Ovary (tissue), 9 donors: ENCODE results near the gene MMP14. TPM values are rescaled to one million over a fixed set of nuclear protein-coding genes. Genes with fewer than 3 reads are reported as not detected.

Experiments
- DNase-seq, 5 donors: peaks; one replicate each; pipeline ENCODE4 v3.0.0-alpha.2; 2019 to 2020
- H3K27ac ChIP-seq, 2 donors: fragments of 200-600 bp; one replicate each; pipeline versions ENCODE4 v1.5.1 to v1.8.0; 2019 to 2022
- H3K27me3 ChIP-seq: fragments of 200-600 bp; one replicate; pipeline ENCODE4 v1.8.0; 2022
- H3K36me3 ChIP-seq: fragments of 200-600 bp; sonication (generic); one replicate; pipeline ENCODE4 v1.5.1; 2019
- H3K4me1 ChIP-seq: one replicate; pipeline ENCODE4 v1.8.1; 2013; ENCODE audit warnings: mild to moderate bottlenecking, moderate library complexity; ENCODE audit not compliant: insufficient read depth
- H3K4me3 ChIP-seq: fragments of 200-600 bp; sonication (generic); one replicate; pipeline ENCODE4 v1.5.1; 2017
- H3K9me3 ChIP-seq, 2 donors: fragments of 200-600 bp in 1 of 2; sonication (generic) in 1 of 2; one replicate each; pipeline versions ENCODE4 v1.5.1 to v1.8.1; 2013 to 2019; ENCODE audit warnings: mild to moderate bottlenecking in 1 of 2, moderate library complexity in 1 of 2
- EP300 ChIP-seq: sonication (generic); formaldehyde crosslinking; IDR thresholded peaks from one replicate; pipeline ENCODE4 v1.6.1; 2017; ENCODE audit warnings: antibody characterized with exemption
- POLR2A ChIP-seq: fragments of 450-650 bp; IDR thresholded peaks from one replicate; pipeline ENCODE4 v1.6.1; 2017; ENCODE audit warnings: antibody characterized with exemption, mild to moderate bottlenecking, moderate library complexity
- WGBS, 3 donors: extraction: QIAGEN DNeasy Blood & Tissue Kit in 1 of 3; methylation state at CpG; one replicate each; pipeline versions ENCODE4 v1.1.5 to v1.1.7; 2013 to 2017; 5-methylcytosine and 5-hydroxymethylcytosine counted together
- intact Hi-C, 4 donors: fragments of 100-400 bp; cut with DNase I; formaldehyde crosslinking; loops; one replicate each; pipeline versions ENCODE4 v1.11.0 to v1.15.1; 2022 to 2023
- polyA plus RNA-seq, 2 donors: library from polyadenylated mRNA; stranded (reverse); fragments of 200-250 nt in 1 of 2; fragments of 350-450 nt in 1 of 2; fragmentation: Illumina TruSeq in 1 of 2; extraction: RNeasy Lipid Tissue Mini Kit (QIAGEN cat#74804) in 1 of 2; gene quantifications; one replicate each; pipeline ENCODE4 v1.2.3, GENCODE V29; 2013 to 2014
- total RNA-seq, 7 donors: library from RNA; depleted of rRNA in 2 of 7; stranded (reverse); fragments of >200 nt in 2 of 7; fragmentation: NEBNext Ultra II Directional in 3 of 7; extraction: Animal tissue kit (Norgen Biotek cat#: 25700) in 3 of 7; gene quantifications; one replicate each; pipeline versions ENCODE4 v1.1.0 to v1.2.4, GENCODE V29; 2016 to 2023
- TF ChIP-seq, protein P1 (sequence below), 3 donors: fragments of 450-650 bp in 2 of 3; fragments of 200-600 bp in 1 of 3; IDR thresholded peaks; one replicate each; pipeline versions ENCODE4 v1.5.1 to v1.8.0; 2016 to 2022; ENCODE audit warnings: antibody characterized with exemption in 3 of 3, mild to moderate bottlenecking in 1 of 3
- donor health status: DM: no; HTN: no; CAD: no; lungs with moderate emphysema.
- donor health status: DM: no; HTN: no; CAD: no.
- donor health status: Bipolar disorder and iron deficiency.
- donor health status: DM: yes; HTN: yes; CAD: no.
- donor health status: DM: no; HTN: no; CAD: no.
- donor health status: DM: yes; HTN: yes; CAD: no.

The MMP14 gene
- total and polyA plus RNA-seq, 9 donors, result 70.0 to 267 (median 156) TPM

DNA sequence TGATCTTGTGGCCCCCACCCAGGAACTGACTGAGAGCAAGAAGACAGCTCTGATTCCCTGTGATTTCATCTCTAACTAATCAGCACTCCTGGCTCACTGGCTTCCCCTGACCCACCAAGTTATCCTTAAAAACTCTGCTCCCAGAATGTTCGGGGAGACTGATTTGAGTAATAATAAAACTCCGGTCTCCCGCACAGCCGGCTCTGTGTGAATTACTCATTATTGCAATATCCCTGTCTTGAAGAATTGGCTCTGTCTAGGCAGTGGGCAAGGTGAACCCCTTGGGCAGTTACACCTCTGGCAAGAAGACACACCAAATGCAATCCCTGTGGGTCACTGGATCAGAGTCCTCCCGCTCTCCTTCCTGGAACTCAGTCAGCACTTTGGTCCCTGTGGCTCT, 42.4 kb upstream of the MMP14 start:
- no peaks in the 10 kb centered on the region for H3K4me1 ChIP-seq
- no peak for DNase-seq
- H3K36me3 ChIP-seq, result no peaks in the 10 kb centered on the region
- H3K27ac ChIP-seq, result no peak overlapping the region
- intact Hi-C loops, result no loop called here
- no peak overlapping the region for H3K4me3 ChIP-seq
- no peaks in the 10 kb centered on the region for H3K27me3 ChIP-seq
- TF ChIP-seq POLR2A (no peak), EP300 (no peak)
- TF ChIP-seq, protein P1, sequence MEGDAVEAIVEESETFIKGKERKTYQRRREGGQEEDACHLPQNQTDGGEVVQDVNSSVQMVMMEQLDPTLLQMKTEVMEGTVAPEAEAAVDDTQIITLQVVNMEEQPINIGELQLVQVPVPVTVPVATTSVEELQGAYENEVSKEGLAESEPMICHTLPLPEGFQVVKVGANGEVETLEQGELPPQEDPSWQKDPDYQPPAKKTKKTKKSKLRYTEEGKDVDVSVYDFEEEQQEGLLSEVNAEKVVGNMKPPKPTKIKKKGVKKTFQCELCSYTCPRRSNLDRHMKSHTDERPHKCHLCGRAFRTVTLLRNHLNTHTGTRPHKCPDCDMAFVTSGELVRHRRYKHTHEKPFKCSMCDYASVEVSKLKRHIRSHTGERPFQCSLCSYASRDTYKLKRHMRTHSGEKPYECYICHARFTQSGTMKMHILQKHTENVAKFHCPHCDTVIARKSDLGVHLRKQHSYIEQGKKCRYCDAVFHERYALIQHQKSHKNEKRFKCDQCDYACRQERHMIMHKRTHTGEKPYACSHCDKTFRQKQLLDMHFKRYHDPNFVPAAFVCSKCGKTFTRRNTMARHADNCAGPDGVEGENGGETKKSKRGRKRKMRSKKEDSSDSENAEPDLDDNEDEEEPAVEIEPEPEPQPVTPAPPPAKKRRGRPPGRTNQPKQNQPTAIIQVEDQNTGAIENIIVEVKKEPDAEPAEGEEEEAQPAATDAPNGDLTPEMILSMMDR (IDR thresholded peaks at IDR 0.05), result no peak
- H3K9me3 ChIP-seq, result no peaks in the 10 kb centered on the region
- 66 to 81% (median 68%) methylated on average over 5 of the region's 5 CpGs for WGBS, 3 donors

DNA sequence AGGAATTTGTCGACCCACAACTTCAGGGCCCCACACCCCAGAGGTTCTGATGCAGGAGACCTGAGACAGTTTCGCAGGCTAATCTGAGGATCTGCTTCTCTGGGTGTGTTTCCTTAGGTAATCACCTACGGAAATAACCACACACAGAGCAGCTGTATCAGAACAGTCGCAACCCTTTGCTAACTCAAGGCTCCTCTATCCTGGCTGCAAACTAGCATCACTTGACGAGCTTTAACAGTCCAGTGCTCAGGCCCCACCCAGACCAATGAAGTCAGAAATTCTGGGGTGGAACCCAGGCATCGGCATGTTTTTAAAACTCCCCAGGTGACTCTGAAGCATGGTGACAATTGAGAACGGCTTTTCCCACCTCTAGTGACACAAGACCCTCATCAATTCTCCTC, 41.8 kb upstream of the MMP14 start:
- 67 to 77% (median 77%) methylated on average over 7 of the region's 7 CpGs for WGBS, 3 donors
- no peak overlapping the region for H3K4me3 ChIP-seq

DNA sequence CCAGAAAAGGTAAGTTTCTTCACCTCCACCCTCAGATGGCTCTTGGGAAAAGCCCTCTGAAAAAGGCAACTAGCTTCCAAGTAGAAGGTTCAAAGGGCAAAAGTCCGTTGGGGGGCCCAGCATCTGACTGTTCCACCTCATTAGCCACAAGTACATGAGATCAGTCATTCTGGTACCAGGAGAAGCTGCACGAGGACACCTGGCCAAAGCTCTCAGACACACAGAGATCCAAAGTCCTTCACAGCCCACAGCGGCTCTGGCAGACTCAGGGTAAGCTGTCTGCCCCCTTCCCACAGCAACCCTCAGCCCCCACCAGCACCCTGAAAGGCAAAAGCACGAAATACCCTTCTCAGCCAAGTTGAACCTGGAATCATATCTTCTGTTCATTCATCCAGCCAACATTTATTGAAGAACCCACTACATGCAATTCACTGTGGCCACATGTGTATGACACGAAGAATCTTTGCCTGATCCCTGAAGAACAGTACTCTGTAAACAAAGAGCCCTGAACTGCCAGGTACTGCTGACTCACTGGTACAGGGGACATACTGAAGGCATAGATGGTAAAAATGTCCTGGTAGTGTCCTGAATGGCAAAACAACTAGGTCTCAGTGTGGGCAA, 40.2 kb upstream of the MMP14 start:
- no peak for DNase-seq
- Histone ChIP-seq H3K27me3 (no peaks in the 10 kb centered on the region), H3K9me3 (no peaks in the 10 kb centered on the region), H3K36me3 (no peaks in the 10 kb centered on the region), H3K27ac (no peak overlapping the region), H3K4me3 (no peak overlapping the region), H3K4me1 (no peaks in the 10 kb centered on the region)
- WGBS, 3 donors, result 49 to 65% (median 54%) methylated on average over 5 of the region's 5 CpGs
- TF ChIP-seq EP300, result no peak
- no peak for TF ChIP-seq POLR2A
- TF ChIP-seq, protein P1 (IDR thresholded peaks at IDR 0.05), result no peak
- intact Hi-C loops, result no loop called here

More for the DNA sequence above, 41.8 kb upstream of the MMP14 start:
- Histone ChIP-seq H3K9me3 (no peaks in the 10 kb centered on the region), H3K36me3 (no peaks in the 10 kb centered on the region), H3K4me1 (no peaks in the 10 kb centered on the region), H3K27ac (no peak overlapping the region), H3K27me3 (no peaks in the 10 kb centered on the region)
- intact Hi-C loops, result no loop called here
- TF ChIP-seq POLR2A (no peak), EP300 (no peak)
- TF ChIP-seq, protein P1 (IDR thresholded peaks at IDR 0.05), result no peak
- no peak for DNase-seq

DNA sequence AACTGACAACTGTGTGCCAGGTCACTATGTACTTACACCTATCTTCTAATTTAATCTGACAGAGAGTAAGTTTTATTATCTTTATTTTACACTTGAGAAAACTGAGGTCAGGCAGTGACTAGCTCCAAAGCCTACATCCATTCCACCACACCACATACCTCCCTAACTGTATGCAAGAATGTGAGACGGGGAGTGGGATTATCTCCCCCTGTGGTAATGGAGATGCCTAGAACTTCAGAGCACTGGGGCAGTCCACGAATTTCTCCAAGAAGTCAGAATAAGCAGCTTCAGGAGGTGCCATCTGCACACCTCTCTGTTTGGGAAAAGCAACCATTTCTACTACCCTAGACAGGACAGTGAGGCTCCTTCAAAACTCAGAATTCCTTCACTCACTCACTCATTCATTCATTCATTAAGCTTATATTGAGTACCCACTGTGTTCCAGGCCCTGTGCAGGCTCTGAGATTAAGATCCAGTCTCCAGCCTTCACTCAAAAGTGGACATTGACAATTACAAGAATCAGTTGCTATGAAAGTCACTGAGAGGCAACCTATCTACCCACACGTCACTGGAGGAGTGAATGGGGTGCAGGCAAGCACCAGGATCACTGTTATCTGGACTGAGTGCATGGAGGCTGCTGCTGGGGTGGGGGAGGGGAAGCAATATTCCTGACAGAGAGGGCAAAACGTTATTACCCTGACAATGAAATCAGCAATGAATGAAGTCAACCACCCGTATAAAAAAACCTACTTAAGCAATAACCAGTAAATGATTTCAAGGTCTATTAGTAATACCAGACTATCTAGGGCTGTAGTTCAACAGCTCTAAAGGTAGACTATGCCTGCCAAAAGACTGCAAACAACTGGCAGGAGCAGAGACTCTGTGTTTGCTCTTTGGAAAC, 39.1 kb upstream of the MMP14 start:
- Histone ChIP-seq H3K27me3 (no peaks in the 10 kb centered on the region), H3K4me3 (no peak overlapping the region), H3K4me1 (no peaks in the 10 kb centered on the region), H3K9me3 (no peaks in the 10 kb centered on the region), H3K36me3 (no peaks in the 10 kb centered on the region), H3K27ac (no peak overlapping the region)
- DNase-seq, result no peak
- WGBS, 3 donors, result 20 to 21% (median 21%) methylated on average over 5 of the region's 5 CpGs
- intact Hi-C loops, result no loop called here
- no peak for TF ChIP-seq POLR2A
- TF ChIP-seq, protein P1 (IDR thresholded peaks at IDR 0.05), result no peak
- no peak for TF ChIP-seq EP300
